PFSK-1 (cell line): ENCODE measurements around the gene CPA4.

Experiments
- FOXP2 ChIP-seq: optimal IDR thresholded peaks from 2 replicates; pipeline ENCODE3; 2011; ENCODE audit warnings: borderline replicate concordance, control low read depth, inconsistent platforms; ENCODE audit not compliant: insufficient read depth; ENCODE audit errors: extremely low read length, extremely low read depth
- POLR2AphosphoS5 ChIP-seq: IDR thresholded peaks from 2 replicates; pipeline ENCODE4 v1.6.1; 2012; ENCODE audit warnings: low read depth, mild to moderate bottlenecking, control low read depth, low read length, moderate library complexity
- REST ChIP-seq, 2 experiments: IDR thresholded peaks; 2 replicates each; pipeline versions ENCODE4 v1.6.1 to v1.8.0; 2011 to 2012; ENCODE audit warnings: low read depth in 2 of 2, low read length in 2 of 2, control low read depth in 1 of 2, inconsistent platforms in 1 of 2, mild to moderate bottlenecking in 1 of 2, moderate library complexity in 1 of 2; ENCODE audit not compliant: insufficient read depth in 1 of 2
- SIN3A ChIP-seq: IDR thresholded peaks from 2 replicates; pipeline ENCODE4 v1.6.1; 2012; ENCODE audit warnings: mild to moderate bottlenecking, low read length, moderate library complexity, borderline replicate concordance; ENCODE audit not compliant: insufficient read depth
- TAF1 ChIP-seq: IDR thresholded peaks from 2 replicates; pipeline ENCODE4 v1.6.1; 2012; ENCODE audit warnings: low read length, control low read depth, borderline replicate concordance; ENCODE audit not compliant: insufficient read depth

Gene CPA4

GRCh38 chr7:130302649-130303048, 9.7 kb downstream of the CPA4 start:
- TF ChIP-seq FOXP2 (no peak), TAF1 (no peak), REST (IDR thresholded peaks at IDR 0.05; ENCODE audit: insufficient read depth in 1 of 2, low read depth in 2 of 2, low read length in 2 of 2) (no peak), SIN3A (no peak), POLR2AphosphoS5 (no peak)

- TF ChIP-seq SIN3A (no peak), POLR2AphosphoS5 (no peak), REST (IDR thresholded peaks at IDR 0.05; ENCODE audit: insufficient read depth in 1 of 2, low read depth in 2 of 2, low read length in 2 of 2) (no peak), TAF1 (no peak), FOXP2 (no peak)
Measured at GRCh38 chr7:130303127-130303526, 10.2 kb downstream of the CPA4 start.

GRCh38 chr7:130303551-130303950, 10.6 kb downstream of the CPA4 start:
- TF ChIP-seq FOXP2 (no peak), POLR2AphosphoS5 (no peak), REST (IDR thresholded peaks at IDR 0.05; ENCODE audit: insufficient read depth in 1 of 2, low read depth in 2 of 2, low read length in 2 of 2) (no peak), TAF1 (no peak), SIN3A (no peak)

- no peak for TF ChIP-seq FOXP2
- no peak for TF ChIP-seq REST (IDR thresholded peaks at IDR 0.05; ENCODE audit: insufficient read depth in 1 of 2, low read depth in 2 of 2, low read length in 2 of 2)
- no peak for TF ChIP-seq TAF1
- no peak for TF ChIP-seq POLR2AphosphoS5
- TF ChIP-seq SIN3A, result no peak
Measured at GRCh38 chr7:130303982-130304381, 11.0 kb downstream of the CPA4 start.

GRCh38 chr7:130304878-130305277, 11.9 kb downstream of the CPA4 start:
- TF ChIP-seq SIN3A (no peak), FOXP2 (no peak), POLR2AphosphoS5 (no peak), TAF1 (no peak), REST (IDR thresholded peaks at IDR 0.05; ENCODE audit: insufficient read depth in 1 of 2, low read depth in 2 of 2, low read length in 2 of 2) (no peak)
